Neutrophil (primary cell): ENCODE results near the gene PTGS1.

Experiments
- H3K27ac ChIP-seq: fragments of 200-600 bp; sonication (generic); 2 replicates; pipeline ENCODE4 v1.5.1; 2016; ENCODE audit warnings: mild to moderate bottlenecking, moderate library complexity
- H3K27me3 ChIP-seq: fragments of 200-600 bp; sonication (generic); 2 replicates; pipeline ENCODE4 v1.6.0; 2016; ENCODE audit warnings: mild to moderate bottlenecking
- H3K36me3 ChIP-seq: fragments of 200-600 bp; sonication (generic); 2 replicates; pipeline ENCODE4 v1.5.1; 2017
- H3K4me1 ChIP-seq, 2 experiments: fragments of 200-600 bp in 1 of 2; sonication (generic) in 1 of 2; 1 replicate in 1 of 2; 2 replicates in 1 of 2; pipeline versions ENCODE4 v1.5.1 to v1.6.1; 2013 to 2016; ENCODE audit warnings: low read depth in 1 of 2, low read length in 1 of 2, mild to moderate bottlenecking in 1 of 2, moderate library complexity in 1 of 2; ENCODE audit not compliant: control insufficient read depth in 1 of 2, insufficient read depth in 1 of 2
- H3K4me3 ChIP-seq, 2 experiments: fragments of 200-600 bp in 1 of 2; sonication (generic) in 1 of 2; 1 replicate in 1 of 2; 2 replicates in 1 of 2; pipeline ENCODE4 v1.5.1; 2013 to 2016; ENCODE audit warnings: low read depth in 1 of 2, low read length in 1 of 2, mild to moderate bottlenecking in 1 of 2, moderate library complexity in 1 of 2
- H3K9me3 ChIP-seq: fragments of 200-600 bp; sonication (generic); 2 replicates; pipeline ENCODE4 v1.5.1; 2016
- CTCF ChIP-seq: fragments of 200-600 bp; sonication (generic); IDR thresholded peaks from 2 replicates; pipeline ENCODE4 v1.5.1; 2016; ENCODE audit warnings: antibody characterized with exemption

Gene PTGS1

GRCh38 chr9:122331523-122331927 lies 39.3 kb upstream of the PTGS1 start:
- Histone ChIP-seq H3K4me1 (no peaks in the 10 kb centered on the region), H3K27ac (no peak overlapping the region), H3K36me3 (peaks cover 8% of the 10 kb centered on the region), H3K4me3 (no peak overlapping the region), H3K27me3 (no peaks in the 10 kb centered on the region), H3K9me3 (no peaks in the 10 kb centered on the region)
- TF ChIP-seq CTCF, result no peak

- Histone ChIP-seq H3K4me3 (no peak overlapping the region), H3K9me3 (no peaks in the 10 kb centered on the region), H3K27ac (no peak overlapping the region), H3K27me3 (no peaks in the 10 kb centered on the region), H3K36me3 (peaks cover 4% of the 10 kb centered on the region), H3K4me1 (no peaks in the 10 kb centered on the region)
- TF ChIP-seq CTCF, result no peak
These were observed 38.7 kb upstream of the PTGS1 start for GRCh38 chr9:122332083-122332482.

- no peaks in the 10 kb centered on the region for H3K4me1 ChIP-seq
- TF ChIP-seq CTCF, result no peak
- H3K36me3 ChIP-seq, result peaks cover 4% of the 10 kb centered on the region
- H3K4me3 ChIP-seq, result no peak overlapping the region
- no peak overlapping the region for H3K27ac ChIP-seq
- no peaks in the 10 kb centered on the region for H3K9me3 ChIP-seq
- no peaks in the 10 kb centered on the region for H3K27me3 ChIP-seq
These were observed 38.2 kb upstream of the PTGS1 start for GRCh38 chr9:122332644-122333043.

- no peak overlapping the region for H3K27ac ChIP-seq
- peaks cover 4% of the 10 kb centered on the region for H3K36me3 ChIP-seq
- H3K4me3 ChIP-seq, result no peak overlapping the region
- no peaks in the 10 kb centered on the region for H3K4me1 ChIP-seq
- no peak for TF ChIP-seq CTCF
- H3K27me3 ChIP-seq, result no peaks in the 10 kb centered on the region
- H3K9me3 ChIP-seq, result no peaks in the 10 kb centered on the region
These were observed 37.5 kb upstream of the PTGS1 start for GRCh38 chr9:122333169-122333808.

GRCh38 chr9:122334916-122335315 lies 35.9 kb upstream of the PTGS1 start:
- H3K27ac ChIP-seq, result no peak overlapping the region
- no peaks in the 10 kb centered on the region for H3K4me1 ChIP-seq
- H3K27me3 ChIP-seq, result peaks cover 7% of the 10 kb centered on the region
- H3K36me3 ChIP-seq, result peaks cover 4% of the 10 kb centered on the region
- no peaks in the 10 kb centered on the region for H3K9me3 ChIP-seq
- H3K4me3 ChIP-seq, result no peak overlapping the region
- no peak for TF ChIP-seq CTCF
